ENCODE data around the gene NOL7. TPM values are rescaled to one million over a fixed set of nuclear protein-coding genes. Genes with fewer than 3 reads are reported as not detected.

Gene NOL7
- total and polyA plus RNA-seq, 9 of the 15 experiments (the other 6 are each of a cell fraction or from before 2014, with no cell fraction given) = 19.4 to 235 (median 157) TPM

DNA sequence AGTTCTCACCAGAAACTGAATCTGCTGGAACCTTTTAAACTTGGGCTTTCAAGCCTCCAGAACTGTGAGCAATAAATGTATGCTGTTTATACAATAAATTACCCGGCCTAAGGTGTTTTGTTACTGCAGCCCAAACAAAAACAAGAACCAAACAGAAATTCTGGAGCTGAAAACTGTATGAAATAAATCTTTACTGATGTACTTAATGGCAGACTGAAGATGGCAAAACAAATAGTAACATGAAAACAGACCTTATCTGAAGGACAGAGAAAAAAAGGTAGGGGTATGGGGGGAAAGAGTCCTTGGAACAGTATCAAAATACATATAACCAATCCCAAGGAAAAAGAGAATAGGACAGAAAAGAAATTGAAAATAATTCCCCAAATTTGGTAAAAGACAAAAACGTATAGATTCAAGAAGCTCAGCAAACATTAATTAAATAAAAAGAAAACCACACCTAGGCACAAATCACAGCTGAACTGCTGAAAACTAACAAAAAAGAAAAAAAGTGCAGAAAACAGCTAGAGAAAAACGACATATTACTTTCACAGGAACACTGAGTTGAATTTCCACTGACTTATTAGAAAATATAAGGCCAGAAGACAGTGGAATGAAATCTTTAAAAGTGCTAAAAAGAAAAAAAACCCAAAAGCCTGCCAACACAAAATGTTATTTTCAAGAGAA lies 47.7 kb downstream of the NOL7 start (continued):
- TF ChIP-seq, protein P1, sequence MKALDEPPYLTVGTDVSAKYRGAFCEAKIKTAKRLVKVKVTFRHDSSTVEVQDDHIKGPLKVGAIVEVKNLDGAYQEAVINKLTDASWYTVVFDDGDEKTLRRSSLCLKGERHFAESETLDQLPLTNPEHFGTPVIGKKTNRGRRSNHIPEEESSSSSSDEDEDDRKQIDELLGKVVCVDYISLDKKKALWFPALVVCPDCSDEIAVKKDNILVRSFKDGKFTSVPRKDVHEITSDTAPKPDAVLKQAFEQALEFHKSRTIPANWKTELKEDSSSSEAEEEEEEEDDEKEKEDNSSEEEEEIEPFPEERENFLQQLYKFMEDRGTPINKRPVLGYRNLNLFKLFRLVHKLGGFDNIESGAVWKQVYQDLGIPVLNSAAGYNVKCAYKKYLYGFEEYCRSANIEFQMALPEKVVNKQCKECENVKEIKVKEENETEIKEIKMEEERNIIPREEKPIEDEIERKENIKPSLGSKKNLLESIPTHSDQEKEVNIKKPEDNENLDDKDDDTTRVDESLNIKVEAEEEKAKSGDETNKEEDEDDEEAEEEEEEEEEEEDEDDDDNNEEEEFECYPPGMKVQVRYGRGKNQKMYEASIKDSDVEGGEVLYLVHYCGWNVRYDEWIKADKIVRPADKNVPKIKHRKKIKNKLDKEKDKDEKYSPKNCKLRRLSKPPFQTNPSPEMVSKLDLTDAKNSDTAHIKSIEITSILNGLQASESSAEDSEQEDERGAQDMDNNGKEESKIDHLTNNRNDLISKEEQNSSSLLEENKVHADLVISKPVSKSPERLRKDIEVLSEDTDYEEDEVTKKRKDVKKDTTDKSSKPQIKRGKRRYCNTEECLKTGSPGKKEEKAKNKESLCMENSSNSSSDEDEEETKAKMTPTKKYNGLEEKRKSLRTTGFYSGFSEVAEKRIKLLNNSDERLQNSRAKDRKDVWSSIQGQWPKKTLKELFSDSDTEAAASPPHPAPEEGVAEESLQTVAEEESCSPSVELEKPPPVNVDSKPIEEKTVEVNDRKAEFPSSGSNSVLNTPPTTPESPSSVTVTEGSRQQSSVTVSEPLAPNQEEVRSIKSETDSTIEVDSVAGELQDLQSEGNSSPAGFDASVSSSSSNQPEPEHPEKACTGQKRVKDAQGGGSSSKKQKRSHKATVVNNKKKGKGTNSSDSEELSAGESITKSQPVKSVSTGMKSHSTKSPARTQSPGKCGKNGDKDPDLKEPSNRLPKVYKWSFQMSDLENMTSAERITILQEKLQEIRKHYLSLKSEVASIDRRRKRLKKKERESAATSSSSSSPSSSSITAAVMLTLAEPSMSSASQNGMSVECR (CRISPR knock-in tag; IDR thresholded peaks at IDR 0.05) = no peak
- TF ChIP-seq ZFP1 (CRISPR knock-in tag; IDR thresholded peaks at IDR 0.05) = no peak
- TF ChIP-seq BRD4 (IDR thresholded peaks at IDR 0.05) = no peak
- TF ChIP-seq XRCC5 (IDR thresholded peaks at IDR 0.05; ENCODE audit: low read depth, low read length) = no peak
- TF ChIP-seq HSF4 (CRISPR knock-in tag; IDR thresholded peaks at IDR 0.05; ENCODE audit: borderline replicate concordance) = no peak
- TF ChIP-seq, protein P2, sequence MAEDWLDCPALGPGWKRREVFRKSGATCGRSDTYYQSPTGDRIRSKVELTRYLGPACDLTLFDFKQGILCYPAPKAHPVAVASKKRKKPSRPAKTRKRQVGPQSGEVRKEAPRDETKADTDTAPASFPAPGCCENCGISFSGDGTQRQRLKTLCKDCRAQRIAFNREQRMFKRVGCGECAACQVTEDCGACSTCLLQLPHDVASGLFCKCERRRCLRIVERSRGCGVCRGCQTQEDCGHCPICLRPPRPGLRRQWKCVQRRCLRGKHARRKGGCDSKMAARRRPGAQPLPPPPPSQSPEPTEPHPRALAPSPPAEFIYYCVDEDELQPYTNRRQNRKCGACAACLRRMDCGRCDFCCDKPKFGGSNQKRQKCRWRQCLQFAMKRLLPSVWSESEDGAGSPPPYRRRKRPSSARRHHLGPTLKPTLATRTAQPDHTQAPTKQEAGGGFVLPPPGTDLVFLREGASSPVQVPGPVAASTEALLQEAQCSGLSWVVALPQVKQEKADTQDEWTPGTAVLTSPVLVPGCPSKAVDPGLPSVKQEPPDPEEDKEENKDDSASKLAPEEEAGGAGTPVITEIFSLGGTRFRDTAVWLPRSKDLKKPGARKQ (CRISPR knock-in tag; IDR thresholded peaks at IDR 0.05) = no peak
- no peak for TF ChIP-seq ZNF830 (CRISPR knock-in tag; IDR thresholded peaks at IDR 0.05)
- TF ChIP-seq LARP7 (IDR thresholded peaks at IDR 0.05) = 0 out of 2 replicates have a peak, but pooled peaks have one; percentile 48
- no peak for TF ChIP-seq CEBPG (CRISPR knock-in tag; IDR thresholded peaks at IDR 0.05)
- no peak for TF ChIP-seq CEBPG (tag; conservative IDR thresholded peaks at IDR 0.05 in 1 of 2, IDR thresholded peaks at IDR 0.05 in 1 of 2)
- TF ChIP-seq GTF2E2 (tag; IDR thresholded peaks at IDR 0.05) = no peak
- no peak for TF ChIP-seq TBL1XR1 (IDR thresholded peaks at IDR 0.05; ENCODE audit: low read length in 2 of 2)
- no peak for TF ChIP-seq XRCC3 (IDR thresholded peaks at IDR 0.05)
- TF ChIP-seq ZNF584 (CRISPR knock-in tag; IDR thresholded peaks at IDR 0.05; ENCODE audit: low read depth) = no peak
- peak; percentile 74 for TF ChIP-seq SMARCA5 (IDR thresholded peaks at IDR 0.05)
- no peak for TF ChIP-seq SFPQ (IDR thresholded peaks at IDR 0.05; ENCODE audit: low read depth, low read length)
- no peak for TF ChIP-seq MITF (IDR thresholded peaks at IDR 0.05)
- TF ChIP-seq SMARCA4 (IDR thresholded peaks at IDR 0.05) = no peak
